Measurements from ENCODE around the gene ARHGAP24. TPM values are rescaled to one million over a fixed set of nuclear protein-coding genes. Genes with fewer than 3 reads are reported as not detected.

ARHGAP24 gene
- total and polyA plus RNA-seq, 2 experiments from 2014 or later = 5.1 to 8.6 TPM

- TF ChIP-seq CTCF (IDR thresholded peaks at IDR 0.05; ENCODE audit: low read depth, low read length) = no peak
- Histone ChIP-seq H3K27ac (no peak overlapping the region), H3K27me3 (no peaks in the 10 kb centered on the region), H3K4me3 (no peak overlapping the region), H3K36me3 (no peaks in the 10 kb centered on the region), H3K9me3 (ENCODE audit: low read depth) (no peaks in the 10 kb centered on the region), H3K4me1 (ENCODE audit: low read depth) (no peaks in the 10 kb centered on the region)
- DNase-seq (ENCODE audit: low read depth in 1 of 2, low spot score in 1 of 2) = no peak
Observed at GRCh38 chr4:85571008-85571407, 96.1 kb downstream of the ARHGAP24 start.

GRCh38 chr4:85573270-85573669, 98.3 kb downstream of the ARHGAP24 start:
- H3K27me3 ChIP-seq = no peaks in the 10 kb centered on the region

GRCh38 chr4:85577307-85577706, 102.4 kb downstream of the ARHGAP24 start:
- no peak overlapping the region for H3K4me3 ChIP-seq
- no peak overlapping the region for H3K27ac ChIP-seq
- no peaks in the 10 kb centered on the region for H3K4me1 ChIP-seq (ENCODE audit: low read depth)
- TF ChIP-seq CTCF (IDR thresholded peaks at IDR 0.05; ENCODE audit: low read depth, low read length) = no peak
- no peaks in the 10 kb centered on the region for H3K27me3 ChIP-seq
- no peaks in the 10 kb centered on the region for H3K9me3 ChIP-seq (ENCODE audit: low read depth)
- DNase-seq (ENCODE audit: low read depth in 1 of 2, low spot score in 1 of 2) = no peak
- H3K36me3 ChIP-seq = no peaks in the 10 kb centered on the region

More at GRCh38 chr4:85573270-85573669, 98.3 kb downstream of the ARHGAP24 start:
- Histone ChIP-seq H3K27ac (no peak overlapping the region), H3K4me1 (ENCODE audit: low read depth) (no peaks in the 10 kb centered on the region), H3K9me3 (ENCODE audit: low read depth) (no peaks in the 10 kb centered on the region), H3K36me3 (no peaks in the 10 kb centered on the region), H3K4me3 (no peak overlapping the region)
- TF ChIP-seq CTCF (IDR thresholded peaks at IDR 0.05; ENCODE audit: low read depth, low read length) = no peak
- DNase-seq (ENCODE audit: low read depth in 1 of 2, low spot score in 1 of 2) = no peak

GRCh38 chr4:85579942-85580341, 105.0 kb downstream of the ARHGAP24 start:
- Histone ChIP-seq H3K27me3 (no peaks in the 10 kb centered on the region), H3K4me3 (no peak overlapping the region), H3K36me3 (no peaks in the 10 kb centered on the region), H3K9me3 (ENCODE audit: low read depth) (no peaks in the 10 kb centered on the region), H3K27ac (no peak overlapping the region), H3K4me1 (ENCODE audit: low read depth) (no peaks in the 10 kb centered on the region)
- no peak for DNase-seq (ENCODE audit: low read depth in 1 of 2, low spot score in 1 of 2)
- no peak for TF ChIP-seq CTCF (IDR thresholded peaks at IDR 0.05; ENCODE audit: low read depth, low read length)

GRCh38 chr4:85580489-85580888, 105.5 kb downstream of the ARHGAP24 start:
- DNase-seq (ENCODE audit: low read depth in 1 of 2, low spot score in 1 of 2) = no peak
- no peak for TF ChIP-seq CTCF (IDR thresholded peaks at IDR 0.05; ENCODE audit: low read depth, low read length)
- H3K27me3 ChIP-seq = no peaks in the 10 kb centered on the region

GRCh38 chr4:85587952-85588351, 113.0 kb downstream of the ARHGAP24 start:
- Histone ChIP-seq H3K4me1 (ENCODE audit: low read depth) (no peaks in the 10 kb centered on the region), H3K9me3 (ENCODE audit: low read depth) (no peaks in the 10 kb centered on the region), H3K27me3 (no peaks in the 10 kb centered on the region), H3K4me3 (no peak overlapping the region), H3K27ac (no peak overlapping the region), H3K36me3 (no peaks in the 10 kb centered on the region)
- no peak for DNase-seq (ENCODE audit: low read depth in 1 of 2, low spot score in 1 of 2)
- TF ChIP-seq CTCF (IDR thresholded peaks at IDR 0.05; ENCODE audit: low read depth, low read length) = no peak

More at GRCh38 chr4:85580489-85580888, 105.5 kb downstream of the ARHGAP24 start:
- H3K4me3 ChIP-seq = no peak overlapping the region
- H3K4me1 ChIP-seq (ENCODE audit: low read depth) = no peaks in the 10 kb centered on the region
- no peaks in the 10 kb centered on the region for H3K9me3 ChIP-seq (ENCODE audit: low read depth)
- H3K36me3 ChIP-seq = no peaks in the 10 kb centered on the region
- no peak overlapping the region for H3K27ac ChIP-seq
